Embryonic facial prominence (tissue), 1 donor: ENCODE measurements around the gene UXT.
"Not testable (repeated sequence)": the region's sequence is repeated elsewhere in the genome, so short reads cannot be mapped to it uniquely, and the experiment has no call there.

Experiments used
- DNase-seq: peaks from one replicate; pipeline ENCODE4 v3.0.0-alpha.2; 2016; ENCODE audit errors: extremely low spot score

The UXT gene

DNA sequence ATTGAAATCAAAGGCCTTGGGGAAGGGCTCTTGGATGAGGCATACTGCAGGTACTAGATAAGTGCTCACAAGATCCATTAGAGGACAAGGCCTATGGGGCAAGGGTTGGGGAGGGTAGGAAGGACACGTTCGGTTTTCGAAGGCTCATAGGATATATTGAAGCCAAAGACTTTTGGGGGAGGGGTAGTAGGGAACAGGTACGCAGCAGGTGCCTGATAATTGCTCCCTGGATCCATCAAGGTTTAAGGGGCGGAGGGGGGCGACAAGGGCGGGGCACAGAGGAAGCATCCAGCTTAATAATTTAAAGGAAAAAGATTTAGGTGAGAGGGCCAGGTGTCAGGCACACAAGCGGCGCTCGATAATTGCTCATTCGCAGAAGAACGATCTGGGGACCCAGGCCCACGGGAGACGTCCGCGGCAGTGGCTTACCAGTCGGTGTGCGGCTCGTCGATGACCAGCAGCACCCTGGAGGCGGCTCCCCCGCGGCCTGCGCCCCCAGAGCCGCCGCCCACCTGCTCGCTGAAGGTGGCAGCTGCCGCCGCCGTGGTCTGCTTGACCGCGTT lies 40.0 kb downstream of the UXT start:
- no peak for DNase-seq

DNA sequence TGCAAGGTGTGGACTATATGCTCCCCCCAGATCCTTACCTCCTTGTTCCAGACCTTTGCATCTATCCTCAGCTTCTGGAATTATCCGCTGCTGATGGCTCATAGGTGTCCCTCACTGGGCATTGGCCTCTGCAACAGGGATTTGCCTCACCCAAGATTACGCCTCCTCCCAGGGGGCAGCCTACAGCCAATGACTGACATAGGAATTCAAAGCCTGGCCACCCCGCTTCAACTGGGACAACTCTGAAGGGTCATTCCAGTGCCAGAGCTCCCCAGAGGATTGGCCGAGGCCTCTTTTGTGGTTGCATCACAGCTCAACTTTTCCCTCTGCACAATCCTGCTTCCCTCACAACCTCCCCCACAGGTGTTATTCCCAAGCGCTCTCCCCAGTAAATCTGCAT lies 44.4 kb downstream of the UXT start:
- DNase-seq = no peak

DNA sequence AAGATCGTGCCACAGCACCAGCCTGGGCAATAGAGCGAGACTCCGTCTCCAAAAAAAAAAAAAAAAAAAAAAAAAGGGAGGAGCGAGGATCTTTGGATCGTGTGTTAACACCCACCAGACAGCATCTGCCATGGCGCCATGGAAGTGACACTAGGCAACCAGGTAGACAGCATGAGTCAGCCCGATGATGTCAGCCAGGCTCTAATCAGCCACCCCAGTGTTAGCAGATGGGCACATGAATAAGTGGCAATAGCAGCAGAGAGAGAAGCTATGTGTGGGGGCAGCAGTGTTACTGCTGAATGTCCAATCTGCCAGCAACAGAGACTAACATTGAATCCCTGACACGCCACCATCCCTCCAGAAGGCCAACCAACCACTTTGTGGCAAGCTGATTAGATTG lies 45.9 kb downstream of the UXT start:
- DNase-seq = no peak

DNA sequence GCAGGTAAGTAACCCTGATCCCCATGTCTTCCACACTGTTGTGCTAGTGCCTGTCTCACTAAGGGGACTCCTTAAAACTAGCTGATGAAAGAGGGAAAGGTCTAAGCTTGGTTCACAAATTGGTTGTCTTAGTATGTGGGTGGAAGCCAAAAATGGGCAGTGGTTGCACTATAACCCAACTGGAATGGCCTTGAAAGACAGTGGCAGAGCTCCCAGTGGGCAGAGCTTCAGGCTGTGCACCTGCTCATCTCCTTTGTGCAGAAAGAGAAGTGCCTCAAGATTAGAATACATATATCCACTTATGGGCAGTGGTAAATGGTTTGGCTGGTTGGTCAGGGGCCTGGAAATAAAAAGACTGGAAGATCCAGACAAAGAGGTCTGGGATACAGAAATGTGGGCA lies 46.6 kb downstream of the UXT start:
- DNase-seq = no peak

DNA sequence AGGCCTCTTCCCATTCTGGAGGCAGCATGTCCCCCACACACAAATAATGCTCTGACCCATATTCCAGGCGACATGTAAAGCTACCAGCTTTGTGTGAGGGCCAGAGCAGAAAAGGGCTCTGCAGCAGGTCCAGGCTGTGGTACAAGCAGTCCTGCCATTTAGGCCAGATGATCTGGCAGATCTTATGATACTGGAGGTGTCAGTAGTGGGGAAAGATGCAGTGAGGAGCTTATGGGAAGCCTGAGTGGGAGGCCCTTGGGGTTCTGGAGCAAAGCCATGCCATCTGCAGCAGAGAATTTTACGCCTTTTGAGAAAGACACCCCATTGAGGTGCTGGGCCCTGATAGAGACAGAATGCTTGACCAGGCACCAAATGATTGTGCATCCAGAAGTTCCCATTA lies 47.1 kb downstream of the UXT start:
- no peak for DNase-seq

DNA sequence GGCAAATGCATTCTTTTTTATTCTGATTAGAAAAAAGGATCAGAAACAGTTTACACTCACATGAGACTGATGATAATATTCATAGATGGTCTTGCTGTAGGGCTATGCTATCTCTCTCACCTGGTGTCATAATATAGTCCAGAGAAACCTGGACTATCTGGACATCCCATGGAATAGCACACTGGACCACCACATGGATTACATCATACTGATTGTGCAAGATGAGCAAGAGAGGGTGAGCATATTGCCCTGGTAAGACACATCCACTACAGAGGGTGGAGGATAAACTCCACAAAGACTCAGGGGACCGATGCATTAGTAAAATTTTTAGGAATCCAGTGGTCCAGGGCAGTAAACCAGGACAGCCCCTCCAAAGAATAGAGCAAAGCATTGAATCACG lies 47.5 kb downstream of the UXT start:
- DNase-seq = no peak

DNA sequence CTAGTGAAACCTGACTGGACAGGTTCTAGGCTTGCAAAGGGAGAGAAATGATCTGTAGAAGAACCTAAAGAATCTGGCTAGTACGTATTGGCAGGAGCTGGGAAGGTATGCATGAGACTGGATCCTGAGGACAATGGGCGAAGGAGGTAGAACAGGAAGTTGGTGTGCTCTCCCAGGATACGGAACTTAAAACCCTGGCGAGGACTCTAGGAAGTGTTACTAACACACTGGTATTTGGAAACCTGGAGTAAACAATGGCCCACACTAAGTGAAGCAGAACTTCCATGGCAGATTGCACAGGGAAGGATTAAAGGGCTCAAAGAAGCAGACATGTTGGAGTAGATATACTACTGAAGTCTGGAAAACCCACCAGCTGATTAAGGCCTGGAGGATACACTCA lies 48.5 kb downstream of the UXT start:
- no peak for DNase-seq

DNA sequence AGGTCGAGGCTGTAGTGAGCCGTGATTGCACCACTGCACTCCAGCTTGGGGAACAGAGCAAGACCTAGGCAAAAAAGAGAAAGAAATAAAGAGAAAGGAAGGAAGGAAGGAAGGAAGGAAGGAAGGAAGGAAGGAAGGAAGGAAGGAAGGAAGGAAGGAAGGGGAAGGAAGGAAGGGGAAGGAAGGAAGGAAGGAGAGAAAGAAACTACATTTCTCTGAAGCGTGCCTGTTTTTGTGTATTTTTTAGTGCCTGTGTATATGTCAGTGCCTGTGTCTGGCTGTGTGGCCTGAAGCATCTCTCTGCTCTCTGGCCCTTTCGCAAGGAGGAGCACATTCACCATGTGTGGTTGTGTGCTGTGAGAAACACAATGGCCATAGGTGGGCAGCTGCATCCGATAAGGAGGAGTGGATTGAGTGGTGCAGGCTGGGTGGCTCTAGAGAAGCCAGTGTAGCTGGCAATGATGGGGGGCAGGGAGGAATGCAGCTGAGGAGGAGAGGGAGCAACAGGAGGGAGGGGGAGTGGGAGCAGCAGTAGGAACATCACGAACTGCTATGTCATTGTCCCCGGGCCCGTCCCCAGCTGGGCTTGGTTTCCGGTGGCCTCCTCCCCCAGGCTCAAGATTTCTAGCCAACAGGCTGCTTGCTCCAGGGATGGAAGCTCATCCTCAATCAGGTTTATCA lies 50.7 kb downstream of the UXT start:
- DNase-seq = no peak

DNA sequence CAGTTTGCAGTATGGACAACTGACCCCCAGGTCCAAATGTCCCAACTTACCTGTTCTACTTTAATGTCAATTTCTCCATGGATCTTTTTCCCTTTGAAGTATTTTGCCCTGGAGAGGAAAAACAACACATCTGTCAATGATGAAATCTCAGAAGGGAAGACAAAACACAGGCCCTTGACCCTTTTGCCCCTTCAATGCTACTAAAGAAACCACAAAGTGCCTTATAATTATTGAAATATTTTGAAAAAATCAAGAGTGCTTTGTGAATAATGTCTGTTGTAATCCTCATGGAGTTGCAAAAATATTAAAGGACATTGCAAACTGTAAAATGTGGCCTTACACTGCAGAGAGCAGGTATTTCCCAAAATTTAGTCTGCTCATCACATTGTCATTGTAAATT lies 51.9 kb downstream of the UXT start:
- no peak for DNase-seq

DNA sequence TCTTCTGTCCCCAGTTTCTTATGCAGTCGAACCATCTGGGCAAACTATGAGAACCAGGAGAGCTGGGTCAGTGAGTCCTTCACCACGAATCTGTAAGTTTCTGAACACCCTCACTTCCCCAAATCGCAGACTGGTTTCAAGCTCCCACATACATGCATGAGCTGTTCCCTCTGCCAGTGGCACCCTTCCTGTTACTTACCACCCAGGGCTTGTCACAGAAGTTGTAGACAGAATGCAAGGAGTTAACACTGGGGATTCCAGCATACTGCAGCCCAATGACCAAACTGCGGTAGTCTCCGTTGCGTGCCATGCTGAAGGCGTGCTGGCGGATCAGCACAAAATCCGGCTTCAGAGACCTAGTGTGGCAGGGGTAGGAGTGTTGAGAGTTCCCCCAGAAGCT lies 54.0 kb downstream of the UXT start:
- DNase-seq = no peak

DNA sequence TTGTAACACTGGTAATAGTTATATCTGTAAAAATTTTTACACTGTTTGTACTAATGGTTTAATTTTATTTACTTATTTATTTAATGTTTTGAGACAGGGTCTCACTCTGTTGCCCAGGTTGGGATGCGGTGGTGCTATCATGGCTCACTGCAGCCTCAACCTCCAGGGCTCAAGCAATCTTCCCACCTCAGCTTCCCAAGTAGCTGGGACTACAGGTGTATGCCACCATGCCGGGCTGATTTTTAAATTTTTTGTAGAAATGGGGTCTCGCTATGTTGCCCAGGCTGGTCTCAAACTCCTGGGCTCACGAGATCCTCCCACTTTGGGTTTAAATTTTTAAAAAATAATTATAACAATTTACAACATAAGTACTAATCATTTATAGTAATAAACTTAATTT lies 55.9 kb downstream of the UXT start:
- DNase-seq = not testable (repeated sequence)
